Measurements from ENCODE around the gene C19orf85.
A peak's percentile ranks its signal among the peaks of the same experiment; 100 is the strongest.

The C19orf85 gene

GRCh38 chr19:55483706-55484592 lies 19.4 kb upstream of the C19orf85 start:
- Histone ChIP-seq H3K4me1 (ENCODE audit: control insufficient read depth, insufficient read depth, low read length, poor library complexity, severe bottlenecking) (peaks cover 19% of the 10 kb centered on the region), H3K9me3 (ENCODE audit: control insufficient read depth, low read length) (no peaks in the 10 kb centered on the region), H3K27me3 (replicated peaks; ENCODE audit: control insufficient read depth, insufficient read depth, low read length, poor library complexity, severe bottlenecking) (no peaks in the 10 kb centered on the region), H3K4me3 (ENCODE audit: insufficient read depth, low read depth, low read length, poor library complexity, severe bottlenecking) (peak overlapping the region; percentile 75), H3K36me3 (ENCODE audit: control insufficient read depth, insufficient read depth, low read length) (peaks cover 19% of the 10 kb centered on the region), H3K27ac (ENCODE audit: insufficient read depth, low read length, poor library complexity, severe bottlenecking) (peak overlapping the region; percentile 58)
- no peak for DNase-seq

- peaks cover 19% of the 10 kb centered on the region for H3K36me3 ChIP-seq (ENCODE audit: control insufficient read depth, insufficient read depth, low read length)
- H3K9me3 ChIP-seq (ENCODE audit: control insufficient read depth, low read length): no peaks in the 10 kb centered on the region
- DNase-seq: no peak
- peaks cover 19% of the 10 kb centered on the region for H3K4me1 ChIP-seq (ENCODE audit: control insufficient read depth, insufficient read depth, low read length, poor library complexity, severe bottlenecking)
- no peak overlapping the region for H3K4me3 ChIP-seq (ENCODE audit: insufficient read depth, low read depth, low read length, poor library complexity, severe bottlenecking)
- H3K27ac ChIP-seq (ENCODE audit: insufficient read depth, low read length, poor library complexity, severe bottlenecking): no peak overlapping the region
- H3K27me3 ChIP-seq (replicated peaks; ENCODE audit: control insufficient read depth, insufficient read depth, low read length, poor library complexity, severe bottlenecking): no peaks in the 10 kb centered on the region
Observed at GRCh38 chr19:55482967-55483705, 18.6 kb upstream of the C19orf85 start.

GRCh38 chr19:55482156-55482961 lies 17.8 kb upstream of the C19orf85 start:
- no peak overlapping the region for H3K27ac ChIP-seq (ENCODE audit: insufficient read depth, low read length, poor library complexity, severe bottlenecking)
- no peaks in the 10 kb centered on the region for H3K9me3 ChIP-seq (ENCODE audit: control insufficient read depth, low read length)
- no peaks in the 10 kb centered on the region for H3K27me3 ChIP-seq (replicated peaks; ENCODE audit: control insufficient read depth, insufficient read depth, low read length, poor library complexity, severe bottlenecking)
- no peak for DNase-seq
- H3K36me3 ChIP-seq (ENCODE audit: control insufficient read depth, insufficient read depth, low read length): peaks cover 19% of the 10 kb centered on the region
- H3K4me1 ChIP-seq (ENCODE audit: control insufficient read depth, insufficient read depth, low read length, poor library complexity, severe bottlenecking): peaks cover 22% of the 10 kb centered on the region
- H3K4me3 ChIP-seq (ENCODE audit: insufficient read depth, low read depth, low read length, poor library complexity, severe bottlenecking): no peak overlapping the region

- no peaks in the 10 kb centered on the region for H3K9me3 ChIP-seq (ENCODE audit: control insufficient read depth, low read length)
- DNase-seq: no peak
- H3K36me3 ChIP-seq (ENCODE audit: control insufficient read depth, insufficient read depth, low read length): peaks cover 19% of the 10 kb centered on the region
- H3K27ac ChIP-seq (ENCODE audit: insufficient read depth, low read length, poor library complexity, severe bottlenecking): no peak overlapping the region
- no peak overlapping the region for H3K4me3 ChIP-seq (ENCODE audit: insufficient read depth, low read depth, low read length, poor library complexity, severe bottlenecking)
- no peaks in the 10 kb centered on the region for H3K27me3 ChIP-seq (replicated peaks; ENCODE audit: control insufficient read depth, insufficient read depth, low read length, poor library complexity, severe bottlenecking)
- H3K4me1 ChIP-seq (ENCODE audit: control insufficient read depth, insufficient read depth, low read length, poor library complexity, severe bottlenecking): peaks cover 27% of the 10 kb centered on the region
Observed at GRCh38 chr19:55481794-55482155, 17.2 kb upstream of the C19orf85 start.

- peaks cover 27% of the 10 kb centered on the region for H3K4me1 ChIP-seq (ENCODE audit: control insufficient read depth, insufficient read depth, low read length, poor library complexity, severe bottlenecking)
- no peak overlapping the region for H3K4me3 ChIP-seq (ENCODE audit: insufficient read depth, low read depth, low read length, poor library complexity, severe bottlenecking)
- no peaks in the 10 kb centered on the region for H3K9me3 ChIP-seq (ENCODE audit: control insufficient read depth, low read length)
- no peak overlapping the region for H3K27ac ChIP-seq (ENCODE audit: insufficient read depth, low read length, poor library complexity, severe bottlenecking)
- H3K36me3 ChIP-seq (ENCODE audit: control insufficient read depth, insufficient read depth, low read length): peaks cover 19% of the 10 kb centered on the region
- H3K27me3 ChIP-seq (replicated peaks; ENCODE audit: control insufficient read depth, insufficient read depth, low read length, poor library complexity, severe bottlenecking): no peaks in the 10 kb centered on the region
- no peak for DNase-seq
Observed at GRCh38 chr19:55481148-55481793, 16.7 kb upstream of the C19orf85 start.

GRCh38 chr19:55479451-55480230 lies 15.1 kb upstream of the C19orf85 start:
- H3K27me3 ChIP-seq (replicated peaks; ENCODE audit: control insufficient read depth, insufficient read depth, low read length, poor library complexity, severe bottlenecking): no peaks in the 10 kb centered on the region
- no peak overlapping the region for H3K27ac ChIP-seq (ENCODE audit: insufficient read depth, low read length, poor library complexity, severe bottlenecking)
- no peak overlapping the region for H3K4me3 ChIP-seq (ENCODE audit: insufficient read depth, low read depth, low read length, poor library complexity, severe bottlenecking)
- no peaks in the 10 kb centered on the region for H3K9me3 ChIP-seq (ENCODE audit: control insufficient read depth, low read length)
- peaks cover 23% of the 10 kb centered on the region for H3K4me1 ChIP-seq (ENCODE audit: control insufficient read depth, insufficient read depth, low read length, poor library complexity, severe bottlenecking)
- no peak for DNase-seq
- peaks cover 19% of the 10 kb centered on the region for H3K36me3 ChIP-seq (ENCODE audit: control insufficient read depth, insufficient read depth, low read length)

- DNase-seq: no peak
- Histone ChIP-seq H3K36me3 (ENCODE audit: control insufficient read depth, insufficient read depth, low read length) (peaks cover 19% of the 10 kb centered on the region), H3K27me3 (replicated peaks; ENCODE audit: control insufficient read depth, insufficient read depth, low read length, poor library complexity, severe bottlenecking) (no peaks in the 10 kb centered on the region), H3K27ac (ENCODE audit: insufficient read depth, low read length, poor library complexity, severe bottlenecking) (no peak overlapping the region), H3K9me3 (ENCODE audit: control insufficient read depth, low read length) (no peaks in the 10 kb centered on the region), H3K4me1 (ENCODE audit: control insufficient read depth, insufficient read depth, low read length, poor library complexity, severe bottlenecking) (peaks cover 17% of the 10 kb centered on the region), H3K4me3 (ENCODE audit: insufficient read depth, low read depth, low read length, poor library complexity, severe bottlenecking) (no peak overlapping the region)
Observed at GRCh38 chr19:55479045-55479444, 14.5 kb upstream of the C19orf85 start.

- Histone ChIP-seq H3K27me3 (replicated peaks; ENCODE audit: control insufficient read depth, insufficient read depth, low read length, poor library complexity, severe bottlenecking) (no peaks in the 10 kb centered on the region), H3K9me3 (ENCODE audit: control insufficient read depth, low read length) (no peaks in the 10 kb centered on the region), H3K4me1 (ENCODE audit: control insufficient read depth, insufficient read depth, low read length, poor library complexity, severe bottlenecking) (peaks cover 12% of the 10 kb centered on the region), H3K4me3 (ENCODE audit: insufficient read depth, low read depth, low read length, poor library complexity, severe bottlenecking) (no peak overlapping the region), H3K36me3 (ENCODE audit: control insufficient read depth, insufficient read depth, low read length) (peaks cover 18% of the 10 kb centered on the region), H3K27ac (ENCODE audit: insufficient read depth, low read length, poor library complexity, severe bottlenecking) (no peak overlapping the region)
- no peak for DNase-seq
Observed at GRCh38 chr19:55478364-55478763, 13.8 kb upstream of the C19orf85 start.

GRCh38 chr19:55477905-55478304 lies 13.4 kb upstream of the C19orf85 start:
- H3K4me3 ChIP-seq (ENCODE audit: insufficient read depth, low read depth, low read length, poor library complexity, severe bottlenecking): no peak overlapping the region
- no peak for DNase-seq
- H3K27me3 ChIP-seq (replicated peaks; ENCODE audit: control insufficient read depth, insufficient read depth, low read length, poor library complexity, severe bottlenecking): no peaks in the 10 kb centered on the region
- no peak overlapping the region for H3K27ac ChIP-seq (ENCODE audit: insufficient read depth, low read length, poor library complexity, severe bottlenecking)
- peaks cover 12% of the 10 kb centered on the region for H3K4me1 ChIP-seq (ENCODE audit: control insufficient read depth, insufficient read depth, low read length, poor library complexity, severe bottlenecking)
- no peaks in the 10 kb centered on the region for H3K9me3 ChIP-seq (ENCODE audit: control insufficient read depth, low read length)
- peaks cover 13% of the 10 kb centered on the region for H3K36me3 ChIP-seq (ENCODE audit: control insufficient read depth, insufficient read depth, low read length)
